Measurements from ENCODE around the gene URGCP. TPM values are rescaled to one million over a fixed set of nuclear protein-coding genes. Genes with fewer than 3 reads are reported as not detected.

Gene URGCP
- total and polyA plus RNA-seq, 2 donors (not counting 1 experiment from before 2014, with no cell fraction given): 18.3 to 42.1 TPM

GRCh38 chr7:43869006-43869866 lies 37.2 kb downstream of the URGCP start, which contains the start of gene MRPS24:
Gene MRPS24 (minus strand): TSS chr7:43869517. CDS start chr7:43869495, 22 bp downstream.
- Histone ChIP-seq H3K9me3 (ENCODE audit: control insufficient read depth, insufficient read depth, low read depth, low read length) (no peaks in the 10 kb centered on the region), H3K4me2 (ENCODE audit: extremely low read depth, insufficient read depth, low read length) (peak within 1 kb of the TSS; percentile 82), H3K36me3 (ENCODE audit: control insufficient read depth, insufficient read depth, low read length) (peaks cover 11% of the 10 kb centered on the region), H3K27me3 (ENCODE audit: control insufficient read depth, insufficient read depth, low read length) (no peaks in the 10 kb centered on the region), H4K20me1 (ENCODE audit: control insufficient read depth, extremely low read depth, insufficient read depth, low read length) (no peaks in the 10 kb centered on the region), H3K4me3 (replicated peaks in 1 of 4; ENCODE audit: control extremely low read depth in 1 of 4, insufficient read depth in 1 of 4, low read depth in 3 of 4, low read length in 4 of 4) (peak within 1 kb of the TSS; percentile 68 to 81 (median 77)), H3K4me1 (ENCODE audit: control insufficient read depth, extremely low read depth, insufficient read depth, low read length) (peaks cover 28% of the 10 kb centered on the region), H3K79me2 (ENCODE audit: control insufficient read depth, insufficient read depth, low read length) (peaks cover 11% of the 10 kb centered on the region), H3K9ac (ENCODE audit: insufficient read depth, low read length) (peak within 1 kb of the TSS; percentile 78), H2AFZ (ENCODE audit: low read length) (peak within 1 kb of the TSS; percentile 89), H3K27ac (ENCODE audit: insufficient read depth, low read length) (peak within 1 kb of the TSS; percentile 95)
- peak; percentile 95 to 96 for DNase-seq (ENCODE audit: low read depth in 2 of 2)
- TF ChIP-seq EZH2 (IDR thresholded peaks at IDR 0.05; ENCODE audit: low read length, missing control alignments): no peak
- TF ChIP-seq CTCF (conservative IDR thresholded peaks at IDR 0.05 in 1 of 2, IDR thresholded peaks at IDR 0.05 in 1 of 2; ENCODE audit: low read depth in 1 of 2, low read length in 2 of 2): no peak

GRCh38 chr7:43868681-43869005 lies 37.8 kb downstream of the URGCP start:
- peak overlapping the region; percentile 42 for H3K27ac ChIP-seq (ENCODE audit: insufficient read depth, low read length)
- H3K9ac ChIP-seq (ENCODE audit: insufficient read depth, low read length): peak overlapping the region; percentile 78
- H3K4me3 ChIP-seq (replicated peaks in 1 of 4; ENCODE audit: control extremely low read depth in 1 of 4, insufficient read depth in 1 of 4, low read depth in 3 of 4, low read length in 4 of 4): peak overlapping the region; percentile 68 to 81 (median 77)
- peaks cover 22% of the 10 kb centered on the region for H3K4me1 ChIP-seq (ENCODE audit: control insufficient read depth, extremely low read depth, insufficient read depth, low read length)
- H3K27me3 ChIP-seq (ENCODE audit: control insufficient read depth, insufficient read depth, low read length): no peaks in the 10 kb centered on the region
- H3K9me3 ChIP-seq (ENCODE audit: control insufficient read depth, insufficient read depth, low read depth, low read length): no peaks in the 10 kb centered on the region
- H3K79me2 ChIP-seq (ENCODE audit: control insufficient read depth, insufficient read depth, low read length): peaks cover 11% of the 10 kb centered on the region
- no peak for DNase-seq (ENCODE audit: low read depth in 2 of 2)
- H2AFZ ChIP-seq (ENCODE audit: low read length): peak overlapping the region; percentile 45
- H3K36me3 ChIP-seq (ENCODE audit: control insufficient read depth, insufficient read depth, low read length): peaks cover 11% of the 10 kb centered on the region
- no peaks in the 10 kb centered on the region for H4K20me1 ChIP-seq (ENCODE audit: control insufficient read depth, extremely low read depth, insufficient read depth, low read length)
- peak overlapping the region; percentile 77 for H3K4me2 ChIP-seq (ENCODE audit: extremely low read depth, insufficient read depth, low read length)
- TF ChIP-seq CTCF (conservative IDR thresholded peaks at IDR 0.05 in 1 of 2, IDR thresholded peaks at IDR 0.05 in 1 of 2; ENCODE audit: low read depth in 1 of 2, low read length in 2 of 2): no peak
- TF ChIP-seq EZH2 (IDR thresholded peaks at IDR 0.05; ENCODE audit: low read length, missing control alignments): no peak

GRCh38 chr7:43868181-43868580 lies 38.2 kb downstream of the URGCP start:
- Histone ChIP-seq H3K4me3 (replicated peaks in 1 of 4; ENCODE audit: control extremely low read depth in 1 of 4, insufficient read depth in 1 of 4, low read depth in 3 of 4, low read length in 4 of 4) (peak overlapping the region; percentile 68 to 81 (median 77)), H3K79me2 (ENCODE audit: control insufficient read depth, insufficient read depth, low read length) (peaks cover 11% of the 10 kb centered on the region), H3K36me3 (ENCODE audit: control insufficient read depth, insufficient read depth, low read length) (peaks cover 11% of the 10 kb centered on the region), H4K20me1 (ENCODE audit: control insufficient read depth, extremely low read depth, insufficient read depth, low read length) (no peaks in the 10 kb centered on the region), H3K9ac (ENCODE audit: insufficient read depth, low read length) (no peak overlapping the region), H3K4me1 (ENCODE audit: control insufficient read depth, extremely low read depth, insufficient read depth, low read length) (peaks cover 19% of the 10 kb centered on the region), H3K4me2 (ENCODE audit: extremely low read depth, insufficient read depth, low read length) (peak overlapping the region; percentile 77), H3K27ac (ENCODE audit: insufficient read depth, low read length) (peak overlapping the region; percentile 42), H2AFZ (ENCODE audit: low read length) (no peak overlapping the region), H3K9me3 (ENCODE audit: control insufficient read depth, insufficient read depth, low read depth, low read length) (no peaks in the 10 kb centered on the region), H3K27me3 (ENCODE audit: control insufficient read depth, insufficient read depth, low read length) (no peaks in the 10 kb centered on the region)
- no peak for DNase-seq (ENCODE audit: low read depth in 2 of 2)
- no peak for TF ChIP-seq CTCF (conservative IDR thresholded peaks at IDR 0.05 in 1 of 2, IDR thresholded peaks at IDR 0.05 in 1 of 2; ENCODE audit: low read depth in 1 of 2, low read length in 2 of 2)
- TF ChIP-seq EZH2 (IDR thresholded peaks at IDR 0.05; ENCODE audit: low read length, missing control alignments): no peak
